Transverse colon (tissue), 4 donors: ENCODE results near the gene ARPC5L.

Experiments used
- POLR2A ChIP-seq: fragments of 450-650 bp; IDR thresholded peaks from one replicate; pipeline ENCODE4 v1.6.1; 2016; ENCODE audit warnings: antibody characterized with exemption, mild to moderate bottlenecking, moderate library complexity
- POLR2AphosphoS5 ChIP-seq, 3 donors: sonication (generic); formaldehyde crosslinking; IDR thresholded peaks; one replicate each; pipeline ENCODE4 v1.6.1; 2016; ENCODE audit warnings: antibody characterized with exemption in 3 of 3
- TF ChIP-seq, protein P1 (sequence below), 5 experiments: fragments of 200-600 bp in 3 of 5; fragments of 450-650 bp in 2 of 5; sonication (generic) in 3 of 5; IDR thresholded peaks; 1 replicate in 2 of 5; 2 replicates in 3 of 5; pipeline ENCODE4 v1.5.1; 2016 to 2017; ENCODE audit warnings: antibody characterized with exemption in 5 of 5, inconsistent platforms in 3 of 5, mild to moderate bottlenecking in 2 of 5, moderate library complexity in 1 of 5

DNA sequence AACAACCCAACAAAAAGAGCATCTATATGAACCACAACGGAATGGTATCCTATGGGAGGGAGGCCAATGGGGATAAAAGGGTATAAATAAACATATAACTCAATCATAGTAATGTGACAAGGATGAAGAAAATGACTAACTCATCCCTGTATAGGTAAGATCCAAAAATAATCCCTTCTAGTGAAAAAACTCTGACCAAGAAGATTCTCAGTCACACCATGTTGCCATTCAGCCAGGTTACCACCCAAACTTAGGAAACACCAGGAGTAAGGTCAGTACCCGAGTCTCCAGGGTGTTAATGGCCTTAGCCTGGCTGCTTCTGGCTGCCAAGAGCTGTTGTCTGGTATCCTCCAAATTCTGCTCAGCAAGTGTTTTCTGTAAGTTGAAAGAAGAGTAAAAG lies 46.2 kb downstream of the ARPC5L start:
- TF ChIP-seq, protein P1, sequence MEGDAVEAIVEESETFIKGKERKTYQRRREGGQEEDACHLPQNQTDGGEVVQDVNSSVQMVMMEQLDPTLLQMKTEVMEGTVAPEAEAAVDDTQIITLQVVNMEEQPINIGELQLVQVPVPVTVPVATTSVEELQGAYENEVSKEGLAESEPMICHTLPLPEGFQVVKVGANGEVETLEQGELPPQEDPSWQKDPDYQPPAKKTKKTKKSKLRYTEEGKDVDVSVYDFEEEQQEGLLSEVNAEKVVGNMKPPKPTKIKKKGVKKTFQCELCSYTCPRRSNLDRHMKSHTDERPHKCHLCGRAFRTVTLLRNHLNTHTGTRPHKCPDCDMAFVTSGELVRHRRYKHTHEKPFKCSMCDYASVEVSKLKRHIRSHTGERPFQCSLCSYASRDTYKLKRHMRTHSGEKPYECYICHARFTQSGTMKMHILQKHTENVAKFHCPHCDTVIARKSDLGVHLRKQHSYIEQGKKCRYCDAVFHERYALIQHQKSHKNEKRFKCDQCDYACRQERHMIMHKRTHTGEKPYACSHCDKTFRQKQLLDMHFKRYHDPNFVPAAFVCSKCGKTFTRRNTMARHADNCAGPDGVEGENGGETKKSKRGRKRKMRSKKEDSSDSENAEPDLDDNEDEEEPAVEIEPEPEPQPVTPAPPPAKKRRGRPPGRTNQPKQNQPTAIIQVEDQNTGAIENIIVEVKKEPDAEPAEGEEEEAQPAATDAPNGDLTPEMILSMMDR (IDR thresholded peaks at IDR 0.05): no peak
- TF ChIP-seq POLR2A (no peak), POLR2AphosphoS5 (IDR thresholded peaks at IDR 0.05) (no peak)
